AG09309 (cell line): ENCODE results near the gene GNG8.

Experiments
- DNase-seq: peaks from one replicate; pipeline ENCODE4 v3.0.0-alpha.2; 2010; ENCODE audit warnings: low read depth
- H3K4me3 ChIP-seq: 2 replicates; pipeline ENCODE4 v1.5.1; 2011; ENCODE audit warnings: mild to moderate bottlenecking, low read depth, low read length, moderate library complexity; ENCODE audit not compliant: control insufficient read depth
- TF ChIP-seq, protein P1 (sequence below): IDR thresholded peaks from 2 replicates; pipeline ENCODE4 v1.5.1; 2011; ENCODE audit warnings: mild to moderate bottlenecking, low read depth, low read length, inconsistent platforms; ENCODE audit not compliant: insufficient read depth, control insufficient read depth; ENCODE audit errors: missing control alignments

Gene GNG8

GRCh38 chr19:46611776-46612175 lies 24.2 kb downstream of the GNG8 start:
- DNase-seq: no peak
- no peak overlapping the region for H3K4me3 ChIP-seq
- TF ChIP-seq, protein P1, sequence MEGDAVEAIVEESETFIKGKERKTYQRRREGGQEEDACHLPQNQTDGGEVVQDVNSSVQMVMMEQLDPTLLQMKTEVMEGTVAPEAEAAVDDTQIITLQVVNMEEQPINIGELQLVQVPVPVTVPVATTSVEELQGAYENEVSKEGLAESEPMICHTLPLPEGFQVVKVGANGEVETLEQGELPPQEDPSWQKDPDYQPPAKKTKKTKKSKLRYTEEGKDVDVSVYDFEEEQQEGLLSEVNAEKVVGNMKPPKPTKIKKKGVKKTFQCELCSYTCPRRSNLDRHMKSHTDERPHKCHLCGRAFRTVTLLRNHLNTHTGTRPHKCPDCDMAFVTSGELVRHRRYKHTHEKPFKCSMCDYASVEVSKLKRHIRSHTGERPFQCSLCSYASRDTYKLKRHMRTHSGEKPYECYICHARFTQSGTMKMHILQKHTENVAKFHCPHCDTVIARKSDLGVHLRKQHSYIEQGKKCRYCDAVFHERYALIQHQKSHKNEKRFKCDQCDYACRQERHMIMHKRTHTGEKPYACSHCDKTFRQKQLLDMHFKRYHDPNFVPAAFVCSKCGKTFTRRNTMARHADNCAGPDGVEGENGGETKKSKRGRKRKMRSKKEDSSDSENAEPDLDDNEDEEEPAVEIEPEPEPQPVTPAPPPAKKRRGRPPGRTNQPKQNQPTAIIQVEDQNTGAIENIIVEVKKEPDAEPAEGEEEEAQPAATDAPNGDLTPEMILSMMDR: no peak

GRCh38 chr19:46610851-46611770 lies 24.9 kb downstream of the GNG8 start:
- DNase-seq: no peak
- TF ChIP-seq, protein P1: no peak
- H3K4me3 ChIP-seq: no peak overlapping the region

DNA sequence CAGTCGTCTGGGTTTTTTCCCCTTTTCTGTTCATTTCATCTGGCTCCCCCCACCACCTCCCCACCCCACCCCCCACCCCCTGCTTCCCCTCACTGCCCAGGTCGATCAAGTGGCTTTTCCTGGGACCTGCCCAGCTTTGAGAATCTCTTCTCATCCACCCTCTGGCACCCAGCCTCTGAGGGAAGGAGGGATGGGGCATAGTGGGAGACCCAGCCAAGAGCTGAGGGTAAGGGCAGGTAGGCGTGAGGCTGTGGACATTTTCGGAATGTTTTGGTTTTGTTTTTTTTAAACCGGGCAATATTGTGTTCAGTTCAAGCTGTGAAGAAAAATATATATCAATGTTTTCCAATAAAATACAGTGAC lies 25.6 kb downstream of the GNG8 start:
- TF ChIP-seq, protein P1: no peak
- no peak for DNase-seq
- no peak overlapping the region for H3K4me3 ChIP-seq

GRCh38 chr19:46609511-46610412 lies 26.2 kb downstream of the GNG8 start:
- TF ChIP-seq, protein P1: no peak
- no peak overlapping the region for H3K4me3 ChIP-seq
- DNase-seq: no peak

GRCh38 chr19:46608581-46609345 lies 27.2 kb downstream of the GNG8 start:
- no peak for DNase-seq
- H3K4me3 ChIP-seq: no peak overlapping the region
- TF ChIP-seq, protein P1: no peak

- TF ChIP-seq, protein P1: no peak
- no peak for DNase-seq
- H3K4me3 ChIP-seq: no peak overlapping the region
These were observed 27.8 kb downstream of the GNG8 start for GRCh38 chr19:46608178-46608577.
